K562 (cell line): ENCODE results near the gene C20orf173. TPM values are rescaled to one million over a fixed set of nuclear protein-coding genes. Genes with fewer than 3 reads are reported as not detected.

Experiments
- ARID1B ChIP-seq: fragments of 450-650 bp; IDR thresholded peaks from 2 replicates; pipeline ENCODE4 v1.6.1; 2016; ENCODE audit warnings: antibody characterized with exemption, mild to moderate bottlenecking, inconsistent platforms
- CBX5 ChIP-seq: IDR thresholded peaks from 2 replicates; pipeline ENCODE4 v1.6.1; 2014; ENCODE audit warnings: low read depth, borderline replicate concordance
- CCNT2 ChIP-seq: IDR thresholded peaks from 2 replicates; pipeline ENCODE4 v1.6.1; 2011; ENCODE audit warnings: borderline replicate concordance, low read depth, mild to moderate bottlenecking, moderate library complexity, mixed read lengths, low read length; ENCODE audit not compliant: insufficient read length; ENCODE audit errors: extremely low read depth
- CHAMP1 ChIP-seq: fragments of 450-650 bp; IDR thresholded peaks from 2 replicates; pipeline ENCODE4 v1.6.1; 2016; ENCODE audit warnings: mild to moderate bottlenecking
- ETV5 ChIP-seq: sonication (generic); formaldehyde crosslinking; IDR thresholded peaks from 2 replicates; pipeline ENCODE4 v1.4.0; 2020; ENCODE audit warnings: low read depth, mild to moderate bottlenecking, missing genetic modification reagents
- HMGXB4 ChIP-seq: sonication (generic); formaldehyde crosslinking; IDR thresholded peaks from 2 replicates; pipeline ENCODE4 v1.8.1; 2023; ENCODE audit warnings: mild to moderate bottlenecking, missing genetic modification reagents
- JUND ChIP-seq, 2 experiments: IDR thresholded peaks; 2 replicates in 1 of 2; 3 replicates in 1 of 2; pipeline ENCODE4 v1.6.1; 2011; ENCODE audit warnings: borderline replicate concordance in 2 of 2, low read depth in 2 of 2, low read length in 2 of 2, improper control_type of control experiment in 1 of 2, missing biosample characterization in 1 of 2, missing genetic modification characterization in 1 of 2, missing genetic modification reagents in 1 of 2
- KDM4B ChIP-seq, 2 experiments: fragments of 450-650 bp in 1 of 2; sonication (generic) in 1 of 2; IDR thresholded peaks; 2 replicates each; pipeline ENCODE4 v1.6.1; 2016 to 2017; ENCODE audit warnings: borderline replicate concordance in 2 of 2, antibody characterized with exemption in 1 of 2, low read depth in 1 of 2, mild to moderate bottlenecking in 1 of 2
- NFIX ChIP-seq: fragments of 250-450 bp; sonication (Bioruptor Pico); IDR thresholded peaks from 2 replicates; pipeline ENCODE4 v1.4.0; 2020; ENCODE audit warnings: low read depth, mild to moderate bottlenecking, moderate library complexity
- NRF1 ChIP-seq, 2 experiments: fragments of 450-650 bp; IDR thresholded peaks in 1 of 2; conservative IDR thresholded peaks in 1 of 2; 2 replicates each; pipeline ENCODE4 v1.6.1; 2014; ENCODE audit warnings: mild to moderate bottlenecking in 2 of 2
- PHF8 ChIP-seq: fragments of 200-600 bp; sonication (generic); IDR thresholded peaks from 2 replicates; pipeline ENCODE4 v1.6.1; 2012; ENCODE audit warnings: mixed run types, mild to moderate bottlenecking, inconsistent platforms, low read length, moderate library complexity, borderline replicate concordance
- RBBP5 ChIP-seq: fragments of 200-600 bp; sonication (generic); IDR thresholded peaks from 2 replicates; pipeline ENCODE4 v1.6.1; 2012; ENCODE audit warnings: borderline replicate concordance, mild to moderate bottlenecking, low read length, control low read depth, inconsistent platforms; ENCODE audit not compliant: insufficient read depth, poor library complexity, severe bottlenecking
- RFX5 ChIP-seq: IDR thresholded peaks from 2 replicates; pipeline ENCODE4 v1.6.1; 2011; ENCODE audit warnings: low read depth, mild to moderate bottlenecking, improper control_type of control experiment, low read length
- SUPT5H ChIP-seq: fragments of 450-650 bp; IDR thresholded peaks from 2 replicates; pipeline ENCODE4 v1.6.1; 2016
- TSC22D4 ChIP-seq: fragments of 450-650 bp; IDR thresholded peaks from 2 replicates; pipeline ENCODE4 v1.6.1; 2016; ENCODE audit warnings: missing genetic modification characterization, missing biosample characterization, control low read depth
- ZBTB33 ChIP-seq: sonication (generic); formaldehyde crosslinking; IDR thresholded peaks from 2 replicates; pipeline ENCODE4 v1.8.1; 2023; ENCODE audit warnings: mild to moderate bottlenecking, missing genetic modification reagents
- ZBTB7A ChIP-seq: IDR thresholded peaks from 2 replicates; pipeline ENCODE4 v1.6.1; 2011; ENCODE audit warnings: low read depth, mild to moderate bottlenecking, low read length, moderate library complexity, borderline replicate concordance; ENCODE audit not compliant: control insufficient read depth
- ZNF444 ChIP-seq: fragments of 250-450 bp; sonication (Bioruptor Pico); IDR thresholded peaks from 2 replicates; pipeline ENCODE4 v1.4.0; 2020; ENCODE audit warnings: mild to moderate bottlenecking, moderate library complexity
- ZSCAN29 ChIP-seq: fragments of 450-650 bp; IDR thresholded peaks from 2 replicates; pipeline ENCODE4 v1.6.1; 2017
- polyA plus RNA-seq, 8 experiments: library from polyadenylated mRNA; depleted of rRNA in 4 of 8; stranded (reverse) in 5 of 8; unstranded in 3 of 8; fragments of >200 nt; fragmentation: Nextera tagmentation in 2 of 8; fragmentation: Illumina TruSeq in 1 of 8; extraction: Ambion mirVana in 2 of 8; extraction: Trizol in 1 of 8; gene quantifications; 2 replicates each; pipeline versions ENCODE4 v1.2.1 to v1.2.3, GENCODE V29; 2011 to 2014; ENCODE audit warnings: inconsistent platforms in 1 of 8, missing spikeins in 1 of 8
- total RNA-seq, 7 experiments: library from RNA; depleted of rRNA in 6 of 7; stranded (reverse); fragments of >200 nt in 6 of 7; fragmentation: Illumina TruSeq in 2 of 7; extraction: Trizol in 2 of 7; gene quantifications; 2 replicates each; pipeline versions ENCODE4 v1.2.1 to v1.2.3, GENCODE V29; 2011 to 2021; ENCODE audit warnings: low replicate concordance in 1 of 7

The C20orf173 gene
- total and polyA plus RNA-seq, 9 of the 15 experiments (the other 6 are each of a cell fraction or from before 2014, with no cell fraction given), result not detected

GRCh38 chr20:35541783-35542662 lies 12.6 kb upstream of the C20orf173 start, which contains the start of gene ERGIC3 (continued):
- TF ChIP-seq RBBP5, result peak; percentile 32
- no peak for TF ChIP-seq KDM4B (IDR thresholded peaks at IDR 0.05; ENCODE audit: borderline replicate concordance in 2 of 2, low read depth in 1 of 2)
- no peak for TF ChIP-seq TSC22D4 (tag)
- TF ChIP-seq ARID1B, result 0 out of 2 replicates have a peak, but pooled peaks have one; percentile 24
- peak; percentile 90 for TF ChIP-seq SUPT5H
- TF ChIP-seq ZBTB7A, result peak; percentile 86
- TF ChIP-seq ZSCAN29, result no peak
- TF ChIP-seq HMGXB4 (CRISPR knock-in tag), result 0 out of 2 replicates have a peak, but pooled peaks have one; percentile 40
- TF ChIP-seq NRF1 (conservative IDR thresholded peaks at IDR 0.05 in 1 of 2, IDR thresholded peaks at IDR 0.05 in 1 of 2), result peak; percentile 97
- TF ChIP-seq JUND (IDR thresholded peaks at IDR 0.05; ENCODE audit: borderline replicate concordance, low read depth, low read length), result peak; percentile 2; the same call in 1 of the 2 replicates
- TF ChIP-seq JUND (tag; IDR thresholded peaks at IDR 0.05; ENCODE audit: borderline replicate concordance, low read depth, low read length), result no peak; the same call in 2 of the 3 replicates
- TF ChIP-seq ZBTB33 (CRISPR knock-in tag), result no peak
- peak; percentile 20; the same call in 1 of the 2 replicates for TF ChIP-seq ETV5 (CRISPR knock-in tag)
- TF ChIP-seq ZNF444 (CRISPR knock-in tag), result no peak
- peak; percentile 92; the same call in 1 of the 2 replicates for TF ChIP-seq PHF8
- TF ChIP-seq RFX5, result no peak
- TF ChIP-seq CBX5, result no peak
- no peak for TF ChIP-seq CHAMP1
- TF ChIP-seq CCNT2, result peak; percentile 39
- no peak for TF ChIP-seq NFIX
